Measurements from ENCODE around the gene OPTC. TPM values are rescaled to one million over a fixed set of nuclear protein-coding genes. Genes with fewer than 3 reads are reported as not detected.

OPTC gene
- total and polyA plus RNA-seq, 2 of the 13 experiments (the other 11 are each of a cell fraction or from before 2014, with no cell fraction given), result not detected

GRCh38 chr1:203548892-203549291, 54.9 kb downstream of the OPTC start:
- in situ Hi-C loops (cut with HindIII; ENCODE audit: extremely low pct_ligation_motif_present, low pct_unique_long_range_greater_than_20kb), result no loop called here
- whole genome bisulfite sequencing (ENCODE audit: low lambda C conversion rate), result 45% methylated on average over 2 of the region's 2 CpGs

More at GRCh38 chr1:203548892-203549291, 54.9 kb downstream of the OPTC start:
- no peaks in the 10 kb centered on the region for H3K9me3 ChIP-seq (ENCODE audit: low read length)
- ChIA-PET POLR2A (no interaction called here), CTCF (ENCODE audit: low intra/inter-chr PET ratio, low total read pairs) (no interaction called here)
- no peak overlapping the region for H3K4me2 ChIP-seq (ENCODE audit: low read depth, low read length)
- H3K4me1 ChIP-seq (ENCODE audit: insufficient read depth, low read length), result no peaks in the 10 kb centered on the region
- H3K27ac ChIP-seq (ENCODE audit: extremely low read length, insufficient read depth, low read length), result no peak overlapping the region
- DNase-seq (ENCODE audit: low spot score), result no peak
- no peak overlapping the region for H3K4me3 ChIP-seq (replicated peaks in 1 of 3; ENCODE audit: insufficient read depth in 1 of 3, low read depth in 2 of 3, low read length in 3 of 3)
- H3K27me3 ChIP-seq (ENCODE audit: control insufficient read depth in 1 of 2, insufficient read depth in 2 of 2, low read length in 2 of 2), result no peaks in the 10 kb centered on the region; a peak in 2 of 5 replicates
- FAIRE-seq, result no peak
- H2AFZ ChIP-seq (ENCODE audit: low read length), result no peak overlapping the region
- no peaks in the 10 kb centered on the region for H3K79me2 ChIP-seq (ENCODE audit: insufficient read depth, low read length)
- no TSS peak for BruUV-seq (replicated peaks)
- no peak for ATAC-seq
- no peak overlapping the region for H3K9ac ChIP-seq (ENCODE audit: insufficient read depth, low read depth, low read length)
- intact Hi-C loops (cut with micrococcal nuclease; ENCODE audit: unreplicated experiment), result no loop called here
- no peaks in the 10 kb centered on the region for H3K36me3 ChIP-seq (replicated peaks in 1 of 2; ENCODE audit: control insufficient read depth in 1 of 2, insufficient read depth in 2 of 2, low read length in 2 of 2)
- H4K20me1 ChIP-seq (ENCODE audit: insufficient read depth, low read length), result no peaks in the 10 kb centered on the region
- TF ChIP-seq CHD4 (IDR thresholded peaks at IDR 0.05; ENCODE audit: borderline replicate concordance, low read length), result no peak
- TF ChIP-seq ZNF570 (CRISPR knock-in tag; IDR thresholded peaks at IDR 0.05; ENCODE audit: borderline replicate concordance), result no peak
- TF ChIP-seq ZNF496 (CRISPR knock-in tag; IDR thresholded peaks at IDR 0.05; ENCODE audit: insufficient replicate concordance), result no peak
- no peak for TF ChIP-seq ERF (CRISPR knock-in tag; IDR thresholded peaks at IDR 0.05)
- no peak for TF ChIP-seq ZFP41 (CRISPR knock-in tag; IDR thresholded peaks at IDR 0.05; ENCODE audit: borderline replicate concordance)
- TF ChIP-seq ZNF24 (IDR thresholded peaks at IDR 0.05), result no peak
- TF ChIP-seq ZNF607 (CRISPR knock-in tag; IDR thresholded peaks at IDR 0.05; ENCODE audit: borderline replicate concordance), result no peak
- TF ChIP-seq MNT (IDR thresholded peaks at IDR 0.05), result no peak
- no peak for TF ChIP-seq TFDP1 (CRISPR knock-in tag; IDR thresholded peaks at IDR 0.05; ENCODE audit: borderline replicate concordance)
- TF ChIP-seq ZNF724P (CRISPR knock-in tag; IDR thresholded peaks at IDR 0.05; ENCODE audit: borderline replicate concordance), result no peak
- TF ChIP-seq CERS6 (CRISPR knock-in tag; IDR thresholded peaks at IDR 0.05), result no peak
- TF ChIP-seq, protein P1, sequence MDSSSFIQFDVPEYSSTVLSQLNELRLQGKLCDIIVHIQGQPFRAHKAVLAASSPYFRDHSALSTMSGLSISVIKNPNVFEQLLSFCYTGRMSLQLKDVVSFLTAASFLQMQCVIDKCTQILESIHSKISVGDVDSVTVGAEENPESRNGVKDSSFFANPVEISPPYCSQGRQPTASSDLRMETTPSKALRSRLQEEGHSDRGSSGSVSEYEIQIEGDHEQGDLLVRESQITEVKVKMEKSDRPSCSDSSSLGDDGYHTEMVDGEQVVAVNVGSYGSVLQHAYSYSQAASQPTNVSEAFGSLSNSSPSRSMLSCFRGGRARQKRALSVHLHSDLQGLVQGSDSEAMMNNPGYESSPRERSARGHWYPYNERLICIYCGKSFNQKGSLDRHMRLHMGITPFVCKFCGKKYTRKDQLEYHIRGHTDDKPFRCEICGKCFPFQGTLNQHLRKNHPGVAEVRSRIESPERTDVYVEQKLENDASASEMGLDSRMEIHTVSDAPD (CRISPR knock-in tag; IDR thresholded peaks at IDR 0.05), result no peak
- TF ChIP-seq ZNF160 (CRISPR knock-in tag; IDR thresholded peaks at IDR 0.05), result no peak

Data from HepG2 (cell line).